Kidney (tissue), 14 donors: Measurements from ENCODE around the gene TIMM50. TPM values are rescaled to one million over a fixed set of nuclear protein-coding genes. Genes with fewer than 3 reads are reported as not detected.

Experiments used
- DNase-seq, 5 donors: peaks; one replicate each; pipeline ENCODE4 v3.0.0-alpha.2; 2013 to 2020
- FAIRE-seq: peaks from 2 replicates; lab custom pipeline; 2012; peaks lifted over from hg19 to GRCh38; lab: Jason Lieb, UNC
- H3K27ac ChIP-seq, 2 donors: one replicate each; pipeline ENCODE4 v1.7.0; 2013; ENCODE audit warnings: low read depth in 2 of 2, low read length in 2 of 2, inconsistent platforms in 1 of 2
- H3K27me3 ChIP-seq: one replicate; pipeline ENCODE4 v1.7.1; 2013; ENCODE audit warnings: low read length, inconsistent platforms; ENCODE audit not compliant: control insufficient read depth, insufficient read depth
- H3K36me3 ChIP-seq, 3 donors: one replicate each; pipeline versions ENCODE4 v1.7.0 to v1.7.1; 2013; ENCODE audit warnings: low read length in 3 of 3, control low read depth in 1 of 3, inconsistent platforms in 1 of 3; ENCODE audit not compliant: insufficient read depth in 3 of 3, control insufficient read depth in 2 of 3
- H3K4me1 ChIP-seq, 3 donors: one replicate each; pipeline versions ENCODE4 v1.7.0 to v1.7.1; 2013; ENCODE audit warnings: low read length in 3 of 3, inconsistent platforms in 1 of 3, low read depth in 1 of 3; ENCODE audit not compliant: control insufficient read depth in 2 of 3, insufficient read depth in 2 of 3
- H3K4me3 ChIP-seq, 3 donors: one replicate each; pipeline versions ENCODE4 v1.7.0 to v1.8.1; 2013; ENCODE audit warnings: low read length in 3 of 3, control low read depth in 1 of 3, inconsistent platforms in 1 of 3
- H3K9ac ChIP-seq, 3 donors: one replicate each; pipeline versions ENCODE4 v1.7.0 to v1.7.1; 2013; ENCODE audit warnings: low read length in 3 of 3, control low read depth in 1 of 3, inconsistent platforms in 1 of 3
- H3K9me3 ChIP-seq, 3 donors: one replicate each; pipeline versions ENCODE4 v1.7.0 to v1.7.1; 2013; ENCODE audit warnings: low read length in 3 of 3, control low read depth in 1 of 3, inconsistent platforms in 1 of 3; ENCODE audit not compliant: control insufficient read depth in 2 of 3, insufficient read depth in 1 of 3
- CTCF ChIP-seq: IDR thresholded peaks from 3 replicates; pipeline ENCODE4 v1.5.1; 2012; ENCODE audit warnings: mild to moderate bottlenecking, moderate library complexity, borderline replicate concordance; ENCODE audit not compliant: insufficient read depth; ENCODE audit errors: extremely low read depth
- intact Hi-C: fragments of 100-400 bp; cut with DNase I; formaldehyde crosslinking; loops from one replicate; pipeline ENCODE4 v1.11.1; 2022
- polyA plus RNA-seq: library from polyadenylated mRNA; stranded (reverse); fragments of 350-450 nt; fragmentation: Illumina TruSeq; extraction: RNeasy Lipid Tissue Mini Kit (QIAGEN cat#74804); gene quantifications from one replicate; pipeline ENCODE4 v1.2.3, GENCODE V29; 2014; ENCODE audit warnings: low read depth, low replicate concordance; ENCODE audit not compliant: insufficient read depth
- total RNA-seq: library from RNA; stranded (reverse); fragmentation: NEBNext Ultra II Directional; extraction: Animal tissue kit (Norgen Biotek cat#: 25700); gene quantifications from one replicate; pipeline ENCODE4 v1.2.1, GENCODE V29; 2021
- donor health status: control.
- donor health status: control.
- donor health status: control.
- donor health status: control.
- donor health status: control.
- donor health status: DM: yes; HTN: yes; CAD: no.
- donor health status: Normal renal cell carcinoma (clear cell type).

Gene TIMM50
- total and polyA plus RNA-seq, 2 donors from 2014 or later: 52.4 to 74.4 TPM

GRCh38 chr19:39496063-39496462, 15.4 kb downstream of the TIMM50 start:
- H3K9ac ChIP-seq: no peak overlapping the region
- TF ChIP-seq CTCF: no peak
- no peak overlapping the region for H3K4me3 ChIP-seq
- DNase-seq (no peak), FAIRE-seq (no peak)
- H3K4me1 ChIP-seq: peaks cover 0 to 4% (median 3%) of the 10 kb centered on the region in 3 donors
- intact Hi-C loops: no loop called here
- H3K9me3 ChIP-seq: no peaks in the 10 kb centered on the region
- peaks cover 21% of the 10 kb centered on the region for H3K27me3 ChIP-seq
- no peak overlapping the region for H3K27ac ChIP-seq
- H3K36me3 ChIP-seq: peaks cover 0 to 2% (median 0%) of the 10 kb centered on the region in 3 donors

GRCh38 chr19:39497701-39497995, 17.0 kb downstream of the TIMM50 start:
- Histone ChIP-seq H3K27me3 (peaks cover 21% of the 10 kb centered on the region), H3K4me3 (no peak overlapping the region), H3K27ac (no peak overlapping the region), H3K9ac (no peak overlapping the region), H3K4me1 (peaks cover 0 to 4% (median 3%) of the 10 kb centered on the region in 3 donors), H3K9me3 (no peaks in the 10 kb centered on the region), H3K36me3 (no peaks in the 10 kb centered on the region)
- no peak for TF ChIP-seq CTCF
- FAIRE-seq: no peak
- intact Hi-C loops: no loop called here
- DNase-seq: no peak

- Histone ChIP-seq H3K27me3 (peaks cover 21% of the 10 kb centered on the region), H3K9me3 (no peaks in the 10 kb centered on the region), H3K4me3 (peak overlapping the region in 1 of 3 donors; percentile 30), H3K9ac (no peak overlapping the region), H3K36me3 (no peaks in the 10 kb centered on the region), H3K4me1 (peaks cover 0 to 5% (median 4%) of the 10 kb centered on the region in 3 donors), H3K27ac (no peak overlapping the region)
- FAIRE-seq (no peak), DNase-seq (peak in 4 of 5 donors; percentile 69 to 83 (median 76))
- intact Hi-C loops: no loop called here
- no peak for TF ChIP-seq CTCF
These were observed 17.6 kb downstream of the TIMM50 start for GRCh38 chr19:39497996-39498797.
